Ascending aorta (tissue), 2 donors: ENCODE measurements around the gene MRPS23. TPM values are rescaled to one million over a fixed set of nuclear protein-coding genes. Genes with fewer than 3 reads are reported as not detected.

Experiments
- DNase-seq, 2 donors: peaks; one replicate each; pipeline ENCODE4 v3.0.0-alpha.2; 2019; ENCODE audit warnings: low spot score in 2 of 2
- H3K27ac ChIP-seq, 2 donors: fragments of 200-600 bp; sonication (generic); one replicate each; pipeline ENCODE4 v1.5.1; 2016 to 2017; ENCODE audit warnings: mild to moderate bottlenecking in 1 of 2
- H3K27me3 ChIP-seq: fragments of 200-600 bp; sonication (generic); one replicate; pipeline ENCODE4 v1.5.1; 2017
- H3K36me3 ChIP-seq, 2 donors: fragments of 200-600 bp; sonication (generic); one replicate each; pipeline ENCODE4 v1.5.1; 2016
- H3K4me1 ChIP-seq, 2 donors: fragments of 200-600 bp; sonication (generic); one replicate each; pipeline ENCODE4 v1.5.1; 2016 to 2017; ENCODE audit warnings: mild to moderate bottlenecking in 1 of 2
- H3K4me3 ChIP-seq, 2 donors: fragments of 200-600 bp; sonication (generic); one replicate each; pipeline ENCODE4 v1.5.1; 2016 to 2017; ENCODE audit warnings: mild to moderate bottlenecking in 1 of 2
- H3K9me3 ChIP-seq, 2 donors: fragments of 200-600 bp; sonication (generic); one replicate each; pipeline ENCODE4 v1.5.1; 2016
- CTCF ChIP-seq, 3 experiments: fragments of 200-600 bp in 2 of 3; fragments of 450-650 bp in 1 of 3; sonication (generic) in 2 of 3; IDR thresholded peaks; one replicate each; pipeline ENCODE4 v1.5.1; 2016 to 2019; ENCODE audit warnings: antibody characterized with exemption in 3 of 3, mild to moderate bottlenecking in 1 of 3, moderate library complexity in 1 of 3
- intact Hi-C: fragments of 100-400 bp; cut with DNase I; formaldehyde crosslinking; loops from one replicate; pipeline ENCODE4 v1.15.1; 2023
- total RNA-seq: library from RNA; depleted of rRNA; stranded (reverse); fragments of >200 nt; gene quantifications from one replicate; pipeline ENCODE4 v1.1.0, GENCODE V29; 2016

The MRPS23 gene
- total RNA-seq, 1 donor from 2014 or later, result 2.0 TPM

GRCh38 chr17:57785022-57785421 lies 64.8 kb downstream of the MRPS23 start:
- DNase-seq, result no peak
- Histone ChIP-seq H3K4me1 (peaks cover 0 to 6% of the 10 kb centered on the region in 2 donors), H3K27me3 (no peaks in the 10 kb centered on the region), H3K36me3 (no peaks in the 10 kb centered on the region), H3K4me3 (no peak overlapping the region), H3K9me3 (no peaks in the 10 kb centered on the region), H3K27ac (no peak overlapping the region)
- no peak for TF ChIP-seq CTCF (IDR thresholded peaks at IDR 0.05)
- intact Hi-C loops, result no loop called here

Other genes starting within 250 kb of the MRPS23 start
- not detected for gene CCDC182, start 104.7 kb downstream of the MRPS23 start, total RNA-seq
- 76.1 TPM for gene CUEDC1, start 105.4 kb upstream of the MRPS23 start, total RNA-seq
- gene VEZF1, start 138.2 kb upstream of the MRPS23 start, total RNA-seq, result 47.4 TPM
- gene SRSF1, start 157.2 kb upstream of the MRPS23 start, total RNA-seq, result 89.4 TPM
- 15.3 TPM for gene DYNLL2, start 233.4 kb upstream of the MRPS23 start, total RNA-seq